ENCODE measurements around the gene IREB2. TPM values are rescaled to one million over a fixed set of nuclear protein-coding genes. Genes with fewer than 3 reads are reported as not detected.

The IREB2 gene
- total and polyA plus RNA-seq, 2 experiments from 2014 or later: 23.4 to 68.4 TPM

GRCh38 chr15:78540871-78541743 lies 103.1 kb downstream of the IREB2 start:
- Mint-ChIP-seq H3K27ac (peak overlapping the region; percentile 96), H3K4me3 (peak overlapping the region; percentile 95), H3K36me3 (ENCODE audit: low read depth) (peaks cover 41% of the 10 kb centered on the region), H3K4me1 (peaks cover 9% of the 10 kb centered on the region), H3K9me3 (no peaks in the 10 kb centered on the region; the same call in 2 of the 3 replicates), H3K27me3 (ENCODE audit: insufficient read depth, low read depth, poor library complexity) (peaks cover 9% of the 10 kb centered on the region)
- H3K27ac ChIP-seq (ENCODE audit: low read depth): peak overlapping the region; percentile 95
- peaks cover 20% of the 10 kb centered on the region; the same call in 1 of the 2 replicates for H4K20me1 ChIP-seq (replicated peaks; ENCODE audit: insufficient read depth)
- H3K79me2 ChIP-seq (replicated peaks; ENCODE audit: insufficient read depth): peaks cover 22% of the 10 kb centered on the region
- peaks cover 8% of the 10 kb centered on the region; the same call in 1 of the 2 replicates for H3K4me1 ChIP-seq (ENCODE audit: insufficient read depth)
- peaks cover 3% of the 10 kb centered on the region; the same call in 1 of the 2 replicates for H3K9me2 ChIP-seq (ENCODE audit: insufficient read depth)
- TF ChIP-seq NANOG (IDR thresholded peaks at IDR 0.05; ENCODE audit: borderline replicate concordance) (no peak), POLR2AphosphoS5 (IDR thresholded peaks at IDR 0.05; ENCODE audit: low read depth) (no peak), CREB1 (CRISPR knock-in tag; IDR thresholded peaks at IDR 0.05; ENCODE audit: low read depth) (no peak), ZNF331 (CRISPR knock-in tag; IDR thresholded peaks at IDR 0.05; ENCODE audit: low read depth) (no peak), ETS1 (IDR thresholded peaks at IDR 0.05) (no peak), JUNB (IDR thresholded peaks at IDR 0.05; ENCODE audit: unreplicated experiment) (no peak), REST (IDR thresholded peaks at IDR 0.05; ENCODE audit: unreplicated experiment) (no peak), STAT1 (IDR thresholded peaks at IDR 0.05; ENCODE audit: unreplicated experiment) (no peak), EZH2phosphoT487 (IDR thresholded peaks at IDR 0.05; ENCODE audit: unreplicated experiment) (no peak), ZNF462 (CRISPR knock-in tag; IDR thresholded peaks at IDR 0.05) (no peak), EZH2 (IDR thresholded peaks at IDR 0.05; ENCODE audit: low read depth, unreplicated experiment) (no peak)
- TF ChIP-seq, protein P1, sequence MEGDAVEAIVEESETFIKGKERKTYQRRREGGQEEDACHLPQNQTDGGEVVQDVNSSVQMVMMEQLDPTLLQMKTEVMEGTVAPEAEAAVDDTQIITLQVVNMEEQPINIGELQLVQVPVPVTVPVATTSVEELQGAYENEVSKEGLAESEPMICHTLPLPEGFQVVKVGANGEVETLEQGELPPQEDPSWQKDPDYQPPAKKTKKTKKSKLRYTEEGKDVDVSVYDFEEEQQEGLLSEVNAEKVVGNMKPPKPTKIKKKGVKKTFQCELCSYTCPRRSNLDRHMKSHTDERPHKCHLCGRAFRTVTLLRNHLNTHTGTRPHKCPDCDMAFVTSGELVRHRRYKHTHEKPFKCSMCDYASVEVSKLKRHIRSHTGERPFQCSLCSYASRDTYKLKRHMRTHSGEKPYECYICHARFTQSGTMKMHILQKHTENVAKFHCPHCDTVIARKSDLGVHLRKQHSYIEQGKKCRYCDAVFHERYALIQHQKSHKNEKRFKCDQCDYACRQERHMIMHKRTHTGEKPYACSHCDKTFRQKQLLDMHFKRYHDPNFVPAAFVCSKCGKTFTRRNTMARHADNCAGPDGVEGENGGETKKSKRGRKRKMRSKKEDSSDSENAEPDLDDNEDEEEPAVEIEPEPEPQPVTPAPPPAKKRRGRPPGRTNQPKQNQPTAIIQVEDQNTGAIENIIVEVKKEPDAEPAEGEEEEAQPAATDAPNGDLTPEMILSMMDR (conservative IDR thresholded peaks at IDR 0.05; ENCODE audit: low read depth in 2 of 2): no peak
- ATAC-seq: peak; percentile 25
- peak overlapping the region; percentile 95 for H3K4me2 ChIP-seq
- H3K27me3 ChIP-seq (ENCODE audit: insufficient read depth): no peaks in the 10 kb centered on the region
- no peak for DNase-seq (ENCODE audit: low spot score)
- H3K36me3 ChIP-seq (ENCODE audit: insufficient read depth): peaks cover 40% of the 10 kb centered on the region
- no peaks in the 10 kb centered on the region for H3F3A ChIP-seq (replicated peaks; ENCODE audit: low read depth)
- H2AFZ ChIP-seq: peak overlapping the region; percentile 94
- H3K4me3 ChIP-seq: peak overlapping the region; percentile 88

Data from GM23338 (cell line).